CD4-positive, alpha-beta T cell (primary cell): Measurements from ENCODE around the gene HSPB7. TPM values are rescaled to one million over a fixed set of nuclear protein-coding genes. Genes with fewer than 3 reads are reported as not detected.
A peak's percentile ranks its signal among the peaks of the same experiment; 100 is the strongest.

Experiments
- ATAC-seq: fragments of 200-7000 bp; cut with Tn5 transposase; one replicate; pipeline ENCODE4 v1.10.0; 2022; ENCODE audit warnings: mild to moderate bottlenecking; ENCODE audit not compliant: poor library complexity
- CTCF ChIA-PET: fragments of 350-600 bp; sonication (Branson Sonifier 250); formaldehyde crosslinking; loops from one replicate; lab custom pipeline; 2021; ENCODE audit warnings: antibody characterized with exemption, inconsistent platforms; lab: Charles Lee
- POLR2A ChIA-PET: fragments of 350-600 bp; sonication (Branson Sonifier 250); formaldehyde crosslinking; loops from one replicate; lab custom pipeline; 2021; ENCODE audit warnings: antibody characterized with exemption, inconsistent platforms; lab: Charles Lee
- DNase-seq, 14 experiments: peaks; one replicate each; pipeline ENCODE4 v3.0.0-alpha.2; 2013 to 2020; ENCODE audit warnings: mixed read lengths in 2 of 14
- H3K27ac ChIP-seq, 2 donors: one replicate each; pipeline versions ENCODE4 v1.5.1 to v1.7.0; 2013; ENCODE audit warnings: low read length in 2 of 2, low read depth in 1 of 2, mild to moderate bottlenecking in 1 of 2
- H3K27me3 ChIP-seq, 2 experiments: 1 replicate in 1 of 2; 2 replicates in 1 of 2; pipeline versions ENCODE4 v1.6.1 to v1.7.0; 2013; ENCODE audit warnings: low read length in 2 of 2, control low read depth in 1 of 2, mild to moderate bottlenecking in 1 of 2, moderate library complexity in 1 of 2; ENCODE audit not compliant: insufficient read depth in 2 of 2, control insufficient read depth in 1 of 2
- H3K36me3 ChIP-seq: one replicate; pipeline ENCODE4 v1.6.1; 2013; ENCODE audit warnings: low read length, control low read depth; ENCODE audit not compliant: insufficient read depth
- H3K4me1 ChIP-seq: one replicate; pipeline ENCODE4 v1.6.1; 2013; ENCODE audit warnings: low read length, control low read depth; ENCODE audit not compliant: insufficient read depth
- H3K4me3 ChIP-seq: one replicate; pipeline ENCODE4 v1.5.1; 2013; ENCODE audit warnings: mild to moderate bottlenecking, low read length, moderate library complexity
- H3K9me3 ChIP-seq, 2 experiments: 1 replicate in 1 of 2; 2 replicates in 1 of 2; pipeline versions ENCODE4 v1.6.1 to v1.7.0; 2013; ENCODE audit warnings: low read length in 2 of 2, mild to moderate bottlenecking in 2 of 2, control low read depth in 1 of 2, moderate library complexity in 1 of 2; ENCODE audit not compliant: control insufficient read depth in 1 of 2, insufficient read depth in 1 of 2
- H3K27ac Mint-ChIP-seq: one replicate; pipeline ENCODE4 v1.8.0; 2020; ENCODE audit warnings: mixed read lengths
- H3K27me3 Mint-ChIP-seq: one replicate; pipeline ENCODE4 v1.8.0; 2021; ENCODE audit warnings: mixed read lengths
- H3K36me3 Mint-ChIP-seq: one replicate; pipeline ENCODE4 v1.8.0; 2021; ENCODE audit warnings: low read depth, mixed read lengths
- H3K4me1 Mint-ChIP-seq: one replicate; pipeline ENCODE4 v1.8.0; 2021; ENCODE audit warnings: low read depth, mixed read lengths
- H3K4me3 Mint-ChIP-seq: one replicate; pipeline ENCODE4 v1.8.0; 2020; ENCODE audit warnings: mild to moderate bottlenecking, mixed read lengths
- H3K9me3 Mint-ChIP-seq: one replicate; pipeline ENCODE4 v1.8.0; 2020; ENCODE audit warnings: mixed read lengths
- intact Hi-C, 2 experiments: fragments of 100-400 bp; cut with DNase I in 1 of 2; cut with micrococcal nuclease in 1 of 2; formaldehyde crosslinking; loops; one replicate each; pipeline versions ENCODE4 v1.15.1 to v1.9.0; 2023 to 2025; cut with DNase I, micrococcal nuclease
- total RNA-seq, 174 experiments: library from RNA in 2 of 174; stranded (reverse) in 2 of 174; gene quantifications; one replicate each; pipeline ENCODE4 v1.2.3 and lab custom pipeline; 2021 to 2026
- TF ChIP-seq, protein P1 (sequence below): fragments of 200-600 bp; IDR thresholded peaks from one replicate; pipeline ENCODE4 v1.8.0; 2022; ENCODE audit warnings: antibody characterized with exemption, mild to moderate bottlenecking

HSPB7 gene
- total RNA-seq, 2 experiments from 2014 or later = not detected

DNA sequence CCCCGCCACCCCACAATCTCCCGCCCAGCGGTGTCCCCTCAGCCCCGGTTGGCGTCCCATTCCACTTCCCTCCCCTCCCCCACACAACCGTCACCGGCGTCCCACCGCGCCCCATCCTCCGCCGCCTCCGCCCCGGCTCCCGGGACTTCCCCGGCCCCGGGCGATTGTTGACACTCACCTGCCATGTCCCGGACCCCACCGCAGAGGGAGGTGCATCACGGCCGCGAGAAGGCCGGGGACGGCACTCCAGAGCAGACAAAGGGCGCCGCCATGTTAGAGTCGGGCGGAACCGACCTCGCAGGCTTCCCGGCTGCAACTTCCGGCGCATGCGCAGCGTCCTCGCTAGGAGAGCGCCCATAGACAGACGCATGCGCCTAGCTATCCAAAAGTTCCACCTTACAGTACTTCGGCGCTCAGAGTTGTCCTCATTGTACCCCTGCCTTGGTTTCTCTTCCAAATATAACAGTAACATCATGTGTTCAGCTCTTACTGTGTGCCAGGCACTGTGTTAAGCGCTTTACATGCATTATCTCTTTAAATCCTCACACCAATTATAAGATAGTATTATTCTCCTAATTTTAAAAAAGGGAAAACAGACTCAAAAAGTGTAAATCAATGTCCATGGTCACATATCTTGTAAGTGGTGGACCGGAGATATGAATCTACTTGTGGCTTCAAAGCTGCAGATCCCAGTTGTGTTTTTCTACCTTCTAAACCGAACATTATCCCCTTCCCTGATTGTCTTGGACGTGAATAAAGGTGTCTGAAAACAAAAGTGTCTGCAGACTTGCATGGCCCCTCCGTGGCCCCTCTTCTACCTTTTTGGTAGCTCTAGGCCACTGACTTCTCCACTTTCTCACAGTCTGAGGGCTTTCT, 41.8 kb downstream of the HSPB7 start, which contains the start of gene ZBTB17:
ZBTB17 (minus strand) TSS at position 297 of the 876 bp plus-strand sequence. CDS start 27,606 bp downstream, outside the sequence.
- peaks cover 32% of the 10 kb centered on the region for H3K36me3 Mint-ChIP-seq
- H3K27ac Mint-ChIP-seq = peak within 1 kb of the TSS; percentile 92
- DNase-seq = peak; percentile 91 to 99 (median 94)
- no peaks in the 10 kb centered on the region for H3K9me3 ChIP-seq
- H3K27me3 Mint-ChIP-seq = no peaks in the 10 kb centered on the region
- ATAC-seq = peak; percentile 92
- no peaks in the 10 kb centered on the region for H3K27me3 ChIP-seq
- H3K4me3 Mint-ChIP-seq = peak within 1 kb of the TSS; percentile 99
- H3K27ac ChIP-seq = peak within 1 kb of the TSS; percentile 67 to 70
- H3K36me3 ChIP-seq = peaks cover 15% of the 10 kb centered on the region
- H3K4me1 Mint-ChIP-seq = peaks cover 34% of the 10 kb centered on the region
- peak within 1 kb of the TSS; percentile 91 for H3K4me3 ChIP-seq
- peaks cover 37% of the 10 kb centered on the region for H3K4me1 ChIP-seq
- TF ChIP-seq, protein P1, sequence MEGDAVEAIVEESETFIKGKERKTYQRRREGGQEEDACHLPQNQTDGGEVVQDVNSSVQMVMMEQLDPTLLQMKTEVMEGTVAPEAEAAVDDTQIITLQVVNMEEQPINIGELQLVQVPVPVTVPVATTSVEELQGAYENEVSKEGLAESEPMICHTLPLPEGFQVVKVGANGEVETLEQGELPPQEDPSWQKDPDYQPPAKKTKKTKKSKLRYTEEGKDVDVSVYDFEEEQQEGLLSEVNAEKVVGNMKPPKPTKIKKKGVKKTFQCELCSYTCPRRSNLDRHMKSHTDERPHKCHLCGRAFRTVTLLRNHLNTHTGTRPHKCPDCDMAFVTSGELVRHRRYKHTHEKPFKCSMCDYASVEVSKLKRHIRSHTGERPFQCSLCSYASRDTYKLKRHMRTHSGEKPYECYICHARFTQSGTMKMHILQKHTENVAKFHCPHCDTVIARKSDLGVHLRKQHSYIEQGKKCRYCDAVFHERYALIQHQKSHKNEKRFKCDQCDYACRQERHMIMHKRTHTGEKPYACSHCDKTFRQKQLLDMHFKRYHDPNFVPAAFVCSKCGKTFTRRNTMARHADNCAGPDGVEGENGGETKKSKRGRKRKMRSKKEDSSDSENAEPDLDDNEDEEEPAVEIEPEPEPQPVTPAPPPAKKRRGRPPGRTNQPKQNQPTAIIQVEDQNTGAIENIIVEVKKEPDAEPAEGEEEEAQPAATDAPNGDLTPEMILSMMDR = no peak
- H3K9me3 Mint-ChIP-seq = no peaks in the 10 kb centered on the region
- POLR2A ChIA-PET = interaction anchor here (0.5 to 3.0 kb wide), 12 partner anchors 9 to 464 kb away, joined by 3 to 29 read pairs (median 4); partner anchors contain the start of genes NECAP2 and SPEN
- CTCF ChIA-PET = interaction anchor here (0.9 to 2.0 kb wide), 8 partner anchors 18 to 172 kb away, joined by 3 to 10 read pairs (median 4); partner anchors contain the start of gene SPEN
- intact Hi-C loops = loop anchor here in 1 of 2 experiments (2.0 to 10.0 kb wide), 6 partner anchors 124 to 1079 kb away; partner anchors contain the start of genes DDI2, SDHB and SZRD1

DNA sequence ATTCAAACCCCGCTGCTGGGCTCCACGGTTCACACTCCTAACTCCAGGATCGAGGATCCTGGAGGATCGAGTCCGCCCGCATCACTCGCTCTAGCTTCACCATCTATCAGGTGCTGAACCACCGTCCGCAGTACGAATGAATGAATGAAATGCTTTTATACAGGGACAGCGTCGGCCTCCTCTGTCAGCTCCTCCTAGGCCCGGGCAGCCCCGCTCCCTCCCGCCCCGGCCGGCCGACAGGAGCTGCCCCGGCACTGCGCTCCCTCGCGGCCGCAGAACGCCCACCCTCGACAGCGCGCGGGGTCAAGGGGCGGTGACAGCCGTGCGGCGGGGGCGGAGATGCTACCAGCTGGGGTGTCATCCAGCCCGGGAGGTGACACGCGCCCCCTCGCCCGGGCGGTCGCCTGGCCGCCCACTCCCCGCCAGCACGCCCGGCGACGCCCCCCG, 42.5 kb downstream of the HSPB7 start:
- Histone ChIP-seq H3K4me3 (peak overlapping the region; percentile 91), H3K9me3 (no peaks in the 10 kb centered on the region), H3K27ac (peak overlapping the region in 1 of 2 donors; percentile 67), H3K36me3 (peaks cover 15% of the 10 kb centered on the region), H3K4me1 (peaks cover 37% of the 10 kb centered on the region), H3K27me3 (no peaks in the 10 kb centered on the region)
- POLR2A ChIA-PET = interaction anchor here (0.6 to 3.0 kb wide), 10 partner anchors 8 to 372 kb away, joined by 3 to 29 read pairs (median 5); partner anchors contain the start of gene SPEN
- Mint-ChIP-seq H3K27me3 (no peaks in the 10 kb centered on the region), H3K4me1 (peaks cover 38% of the 10 kb centered on the region), H3K27ac (peak overlapping the region; percentile 92), H3K36me3 (peaks cover 37% of the 10 kb centered on the region), H3K4me3 (peak overlapping the region; percentile 93), H3K9me3 (no peaks in the 10 kb centered on the region)
- intact Hi-C loops = loop anchor here in 1 of 2 experiments (5.0 to 10.0 kb wide), 5 partner anchors 123 to 1079 kb away; partner anchors contain the start of genes DDI2 and SDHB
- TF ChIP-seq, protein P1 = no peak
- CTCF ChIA-PET = interaction anchor here (0.9 to 2.0 kb wide), 8 partner anchors 17 to 172 kb away, joined by 3 to 10 read pairs (median 4); partner anchors contain the start of gene SPEN
- peak; percentile 48 for ATAC-seq
- peak in 12 of 14 experiments; percentile 22 to 79 (median 51) for DNase-seq

GRCh38 chr1:15974855-15975254, 43.0 kb downstream of the HSPB7 start:
- Histone ChIP-seq H3K36me3 (peaks cover 17% of the 10 kb centered on the region), H3K4me3 (peak overlapping the region; percentile 91), H3K4me1 (peaks cover 37% of the 10 kb centered on the region), H3K27me3 (no peaks in the 10 kb centered on the region), H3K9me3 (no peaks in the 10 kb centered on the region), H3K27ac (no peak overlapping the region)
- H3K27me3 Mint-ChIP-seq = no peaks in the 10 kb centered on the region
- H3K4me1 Mint-ChIP-seq = peaks cover 38% of the 10 kb centered on the region
- TF ChIP-seq, protein P1 = no peak
- peaks cover 42% of the 10 kb centered on the region for H3K36me3 Mint-ChIP-seq
- peak overlapping the region; percentile 93 for H3K4me3 Mint-ChIP-seq
- H3K9me3 Mint-ChIP-seq = no peaks in the 10 kb centered on the region
- intact Hi-C loops = loop anchor here in 1 of 2 experiments (5.0 to 10.0 kb wide), 5 partner anchors 123 to 1080 kb away; partner anchors contain the start of genes DDI2 and SDHB
- ATAC-seq = no peak
- H3K27ac Mint-ChIP-seq = peak overlapping the region; percentile 92
- DNase-seq = peak in 1 of 14 experiments; percentile 51
- ChIA-PET CTCF (interaction anchor here (1.5 to 1.7 kb wide), 3 partner anchors 17 to 128 kb away, joined by 3 to 5 read pairs (median 4); partner anchors contain the start of gene SPEN), POLR2A (interaction anchor here (0.6 to 3.0 kb wide), 6 partner anchors 8 to 188 kb away, joined by 3 to 29 read pairs (median 10); partner anchors contain the start of gene SPEN)
